Activated naive CD8-positive, alpha-beta T cell treated with anti-CD3 and anti-CD28 coated beads, Interleukin-2, amount 50 U/mL, for 16 hours (primary cell): Measurements from ENCODE around the gene OGT.
"Not testable (repeated sequence)": the region's sequence is repeated elsewhere in the genome, so short reads cannot be mapped to it uniquely, and the experiment has no call there.

Experiments
- DNase-seq: peaks from one replicate; pipeline ENCODE4 v3.0.0-alpha.2; 2020; ENCODE audit warnings: low read depth, low spot score

OGT gene

DNA sequence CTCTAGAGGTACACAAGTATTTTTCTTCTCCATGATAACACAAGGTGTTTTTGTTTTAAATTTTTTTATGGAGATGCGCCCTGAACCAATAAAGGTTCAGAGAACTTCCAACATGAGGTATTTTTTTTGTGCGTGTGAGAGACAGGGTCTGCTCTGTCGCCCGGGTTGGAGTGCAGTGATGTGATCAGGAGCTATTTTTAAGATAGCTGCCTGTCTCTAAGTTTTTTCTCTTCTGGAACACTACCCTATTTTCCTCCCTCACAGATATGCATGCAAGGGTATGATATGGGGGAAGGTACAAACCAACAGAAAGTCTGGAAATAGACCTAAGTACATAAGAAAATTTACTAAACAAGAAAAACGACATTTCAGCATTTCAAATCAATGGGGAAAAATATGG, 48.3 kb downstream of the OGT start:
- no peak for DNase-seq

GRCh38 chrX:71586929-71587328, 54.0 kb downstream of the OGT start:
- DNase-seq: no peak

GRCh38 chrX:71593210-71593609, 60.3 kb downstream of the OGT start:
- not testable (repeated sequence) for DNase-seq

DNA sequence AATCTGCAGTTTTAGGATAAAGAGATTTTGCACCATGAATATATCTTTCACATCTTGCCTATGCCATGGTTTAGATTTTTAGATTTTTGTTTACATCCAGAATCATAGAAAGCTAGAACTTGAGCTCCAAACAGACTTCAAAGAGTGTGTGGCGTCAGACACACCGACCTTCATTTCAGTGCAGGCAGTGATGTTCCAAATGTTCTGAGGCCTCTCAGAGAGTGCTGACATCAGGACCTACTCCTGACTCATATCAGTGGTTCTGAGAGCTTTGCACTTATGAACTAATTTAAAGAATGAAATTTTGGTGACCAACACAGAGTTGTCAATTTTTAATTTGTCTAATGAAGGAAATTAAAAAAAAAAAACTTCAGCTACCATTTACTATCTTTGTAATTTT, 67.1 kb downstream of the OGT start:
- no peak for DNase-seq

- DNase-seq: no peak
Observed at GRCh38 chrX:71603618-71604017, 70.7 kb downstream of the OGT start.

DNA sequence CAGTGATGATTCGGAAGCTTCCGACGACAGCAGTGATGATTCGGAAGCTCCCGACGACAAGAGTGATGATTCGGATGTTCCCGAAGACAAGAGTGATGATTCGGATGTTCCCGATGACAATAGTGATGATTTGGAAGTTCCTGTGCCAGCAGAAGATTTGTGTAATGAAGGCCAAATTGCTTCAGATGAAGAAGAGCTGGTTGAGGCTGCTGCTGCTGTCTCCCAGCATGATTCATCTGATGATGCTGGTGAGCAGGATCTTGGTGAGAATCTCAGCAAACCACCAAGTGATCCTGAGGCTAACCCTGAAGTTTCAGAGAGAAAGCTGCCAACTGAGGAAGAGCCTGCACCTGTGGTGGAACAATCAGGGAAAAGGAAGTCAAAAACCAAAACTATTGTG, 71.2 kb downstream of the OGT start:
- no peak for DNase-seq

DNA sequence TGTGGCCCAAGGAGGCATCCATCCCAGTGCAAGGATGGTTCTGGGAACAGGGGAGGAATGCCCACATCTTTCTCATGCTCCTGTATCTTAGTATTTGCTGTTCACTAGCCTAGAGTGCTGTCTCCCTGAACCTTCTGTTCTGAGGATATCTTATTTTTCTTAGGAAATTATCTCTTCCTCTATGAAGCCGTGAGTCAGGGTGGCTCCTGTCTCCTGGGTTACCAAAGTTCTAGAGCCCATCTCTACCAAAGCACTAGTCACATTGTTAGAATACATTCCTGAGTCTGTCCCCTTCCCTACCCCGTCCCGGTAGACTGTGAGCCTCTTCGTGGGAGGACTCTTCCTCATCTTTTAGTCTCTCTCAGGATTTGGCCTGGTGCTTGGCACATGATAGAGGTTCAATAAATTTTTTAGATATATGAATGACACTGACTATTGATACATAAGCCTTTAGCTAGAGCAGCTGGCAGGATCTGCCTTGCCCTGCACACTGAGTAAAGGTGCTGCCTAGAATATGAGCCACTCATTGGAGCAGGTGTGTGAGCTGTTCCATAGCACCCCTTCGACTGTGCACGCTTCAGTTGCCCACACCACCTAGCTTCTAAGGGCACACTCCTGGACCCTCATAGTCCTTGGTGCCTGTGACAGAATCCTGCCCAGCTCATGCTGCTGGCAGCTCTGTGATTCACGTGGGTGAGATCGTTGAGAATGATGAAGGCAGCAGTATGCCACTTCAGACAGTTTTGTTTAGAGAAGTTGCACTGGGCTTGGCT, 72.1 kb downstream of the OGT start:
- DNase-seq: no peak

- no peak for DNase-seq
Observed at GRCh38 chrX:71606536-71607216, 73.8 kb downstream of the OGT start.

DNA sequence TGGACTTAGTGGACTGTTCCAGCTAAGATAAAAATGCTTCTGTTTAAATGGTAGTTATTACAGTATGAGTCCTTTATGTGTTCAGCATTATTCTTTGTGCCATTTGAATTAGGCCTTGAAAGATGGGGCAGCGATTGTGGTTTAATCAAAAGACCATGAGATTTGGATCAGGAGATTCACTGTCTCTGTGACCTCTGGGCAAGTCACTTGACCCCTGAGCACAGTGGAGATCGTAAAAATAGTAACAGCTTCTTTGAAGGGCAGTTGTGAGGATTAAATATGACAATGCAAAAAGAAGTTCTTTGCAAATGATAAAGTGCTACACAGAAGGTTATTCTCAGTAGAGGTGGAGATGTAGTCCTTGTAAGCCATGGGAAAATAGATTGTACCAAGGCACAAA, 74.6 kb downstream of the OGT start:
- no peak for DNase-seq

GRCh38 chrX:71609095-71609750, 76.3 kb downstream of the OGT start:
- DNase-seq: no peak

- DNase-seq: not testable (repeated sequence)
Observed at GRCh38 chrX:71611736-71612135, 78.8 kb downstream of the OGT start.

DNA sequence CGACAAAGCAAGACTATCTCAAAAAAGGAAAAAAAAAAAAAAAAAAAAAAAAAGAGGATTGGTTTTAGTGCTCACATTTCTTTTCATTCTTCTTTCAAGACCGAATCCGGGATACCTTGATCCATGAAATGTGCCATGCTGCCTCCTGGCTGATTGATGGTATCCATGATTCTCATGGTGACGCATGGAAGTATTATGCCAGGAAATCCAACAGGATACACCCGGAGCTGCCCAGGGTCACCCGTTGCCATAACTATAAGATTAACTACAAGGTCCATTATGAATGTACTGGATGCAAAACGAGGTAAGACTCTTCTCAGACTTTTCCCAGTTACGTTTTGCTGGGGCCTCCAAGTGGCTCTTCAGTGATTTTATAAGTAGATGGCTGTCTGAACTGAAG, 79.4 kb downstream of the OGT start:
- no peak for DNase-seq

DNA sequence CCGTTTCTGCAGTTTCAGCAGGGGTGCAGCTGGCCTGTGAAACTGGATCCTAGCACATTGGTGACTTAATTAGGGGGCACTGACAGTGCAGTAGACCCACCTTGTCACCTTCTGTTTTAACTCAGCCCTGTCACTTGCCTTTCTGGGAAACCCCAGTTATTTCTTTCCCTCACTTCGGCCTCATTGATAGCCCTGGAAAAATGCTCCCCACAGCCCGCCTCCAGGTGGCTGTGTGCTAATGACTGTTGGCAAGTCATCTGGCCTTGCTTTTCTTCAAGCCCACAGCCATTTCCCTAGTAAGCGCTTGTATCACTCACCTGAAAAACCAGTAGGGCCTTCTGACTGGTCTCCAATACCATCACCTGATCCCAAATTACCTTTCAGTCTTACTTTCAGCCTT, 82.2 kb downstream of the OGT start:
- no peak for DNase-seq

GRCh38 chrX:71615954-71616353, 83.0 kb downstream of the OGT start:
- no peak for DNase-seq

- DNase-seq: no peak
Observed at GRCh38 chrX:71616672-71617529, 84.0 kb downstream of the OGT start.

DNA sequence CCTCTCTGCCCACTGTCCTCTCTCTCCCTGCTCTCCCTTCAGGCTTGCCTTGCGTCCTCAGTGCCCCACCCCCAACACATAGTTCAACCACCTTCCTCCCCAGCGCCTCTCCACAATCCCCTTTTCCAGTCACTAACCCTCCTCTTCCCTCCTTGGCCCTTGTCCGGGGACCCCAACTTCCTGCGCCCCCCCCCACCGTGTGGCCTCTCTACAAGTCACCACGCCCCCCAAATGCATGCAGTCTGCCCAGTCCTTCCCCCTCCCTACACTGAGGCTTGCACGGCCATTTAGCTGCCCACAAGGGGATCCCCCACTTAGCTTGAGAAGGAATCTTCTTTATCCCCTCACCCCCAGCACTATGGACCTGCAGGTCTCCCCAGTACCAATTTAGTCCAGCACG, 84.8 kb downstream of the OGT start:
- no peak for DNase-seq

- DNase-seq: peak; percentile 48
Observed at GRCh38 chrX:71618303-71618721, 85.4 kb downstream of the OGT start, which contains the start of gene CXCR3. CXCR3 (minus strand) TSS chrX:71618511; CDS start chrX:71618449, 62 bp downstream.

DNA sequence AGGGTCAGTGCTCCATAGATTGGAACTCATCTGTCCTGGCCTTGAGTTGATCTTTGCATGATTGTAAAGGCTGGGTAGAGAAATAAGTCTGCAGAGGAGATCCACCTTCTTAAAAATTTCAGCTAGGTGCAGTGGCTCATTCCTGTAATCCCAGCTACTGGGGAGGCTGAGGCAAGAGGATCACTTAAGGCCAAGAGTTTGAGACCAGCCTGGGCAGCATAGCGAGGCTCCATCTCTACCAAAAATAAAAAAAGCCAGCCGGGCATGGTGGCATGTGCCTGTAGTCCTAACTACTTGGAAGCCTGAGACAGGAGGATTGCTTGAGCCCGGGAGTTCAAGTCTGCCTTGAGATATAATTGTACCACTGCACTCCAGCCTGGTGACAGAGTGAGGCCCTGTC, 85.9 kb downstream of the OGT start:
- no peak for DNase-seq

DNA sequence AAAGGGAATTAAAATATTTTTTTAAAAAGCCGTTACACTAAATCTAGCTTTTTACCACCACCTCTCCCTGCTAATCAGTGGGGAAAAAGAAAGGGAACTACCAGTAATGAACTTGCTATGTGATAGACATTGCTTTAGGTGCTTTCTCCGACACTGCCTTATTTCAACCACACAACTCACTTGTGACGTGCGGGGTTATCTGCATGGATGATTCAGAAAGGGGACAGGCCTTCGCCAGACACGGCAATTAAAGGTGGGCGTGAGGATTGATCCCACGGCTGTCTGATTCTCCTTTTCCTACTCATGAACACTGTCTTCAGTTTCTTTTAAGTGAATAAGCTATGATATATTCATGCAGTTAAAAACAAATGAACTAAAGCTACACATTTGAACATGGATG, 86.3 kb downstream of the OGT start:
- peak; percentile 46 for DNase-seq

GRCh38 chrX:71619986-71620385, 87.1 kb downstream of the OGT start:
- DNase-seq: no peak

- no peak for DNase-seq
Observed at GRCh38 chrX:71621603-71622002, 88.7 kb downstream of the OGT start.
